GM19372 (cell line): ENCODE data around the gene SMG9.

Experiments used
- ATAC-seq: cut with Tn5 transposase; IDR thresholded peaks from one replicate; pipeline ENCODE4 v1.9.1; 2021; ENCODE audit warnings: mild to moderate bottlenecking, low read depth, moderate library complexity; ENCODE audit not compliant: unreplicated experiment

The SMG9 gene

DNA sequence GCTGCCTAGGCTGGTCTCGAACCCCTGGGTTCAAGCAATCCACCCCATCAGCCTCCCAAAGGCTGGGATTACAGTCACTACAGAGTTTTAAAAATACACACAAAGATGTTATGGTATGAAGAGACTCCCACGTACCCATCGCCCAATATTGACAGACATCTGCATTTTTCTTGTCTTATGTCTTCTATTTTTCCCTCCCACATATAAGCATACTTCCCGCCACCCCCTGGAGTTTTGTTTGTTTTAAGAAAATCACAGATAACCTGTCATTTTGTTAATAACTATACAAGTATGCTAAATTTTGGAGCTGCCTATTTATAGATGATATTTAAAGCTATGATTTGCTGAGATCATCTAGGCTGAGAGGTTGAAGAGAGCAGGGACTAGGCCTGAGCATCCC, 6.2 kb upstream of the SMG9 start:
- no peak for ATAC-seq

DNA sequence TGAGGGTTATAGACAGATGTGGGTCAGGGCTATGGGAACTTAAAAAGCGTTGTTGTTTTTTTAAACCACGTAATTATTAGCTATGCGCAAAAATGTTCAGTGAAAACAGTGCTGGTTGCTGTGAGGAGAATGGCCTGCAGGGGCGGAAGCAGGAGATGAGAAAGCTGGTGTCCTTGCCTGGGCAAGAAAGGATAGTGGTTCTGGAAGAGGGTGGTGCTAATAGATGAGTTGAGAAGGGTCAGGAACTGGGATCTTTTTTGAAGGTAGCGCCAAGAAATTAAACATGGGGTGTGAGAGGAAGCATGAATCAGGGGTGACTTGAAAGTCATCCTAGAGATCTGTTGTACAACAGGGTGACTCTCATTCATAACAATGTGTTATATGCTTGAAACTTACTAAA, 4.8 kb upstream of the SMG9 start:
- no peak for ATAC-seq

DNA sequence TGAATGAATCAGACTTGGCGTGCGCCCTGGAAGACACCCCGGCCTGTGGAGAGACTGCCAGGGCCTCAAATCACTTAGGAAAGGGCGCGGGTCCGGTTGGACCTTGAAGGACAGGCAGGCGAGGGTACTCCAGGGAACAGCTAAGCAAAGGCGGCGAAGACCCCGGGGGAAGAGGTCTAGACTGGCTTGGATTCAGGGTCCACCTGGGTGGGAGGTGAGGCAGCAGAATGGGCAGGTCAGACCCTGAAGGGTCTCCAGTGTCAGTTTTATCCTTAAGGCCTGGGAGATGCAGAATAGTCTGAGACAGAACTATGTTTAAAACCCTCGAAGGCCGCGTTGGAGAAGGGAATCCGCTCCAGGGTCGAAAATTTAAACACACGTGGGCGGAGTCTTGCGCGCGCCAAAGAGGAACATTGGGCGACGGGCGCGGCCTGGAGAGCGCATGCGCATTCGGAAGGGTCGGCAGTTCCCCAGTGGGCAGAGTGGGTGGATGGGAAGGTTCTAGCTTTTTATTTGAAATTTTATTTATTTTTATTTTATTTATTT, 567 bp upstream of the SMG9 start:
- ATAC-seq: peak; percentile 17

DNA sequence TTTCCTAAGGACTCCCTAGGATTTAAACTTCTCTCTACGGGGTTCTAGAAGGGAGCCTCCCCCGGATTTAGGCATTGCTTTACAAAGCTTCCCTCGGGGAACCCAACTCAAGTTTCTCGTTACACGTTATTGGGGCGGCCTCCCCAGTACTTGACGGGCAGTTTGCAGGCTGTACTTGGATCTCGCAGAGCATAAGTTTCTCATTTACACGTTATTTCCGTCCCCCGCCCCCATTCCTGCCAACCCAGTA, 584 bp downstream of the SMG9 start:
- ATAC-seq: no peak

DNA sequence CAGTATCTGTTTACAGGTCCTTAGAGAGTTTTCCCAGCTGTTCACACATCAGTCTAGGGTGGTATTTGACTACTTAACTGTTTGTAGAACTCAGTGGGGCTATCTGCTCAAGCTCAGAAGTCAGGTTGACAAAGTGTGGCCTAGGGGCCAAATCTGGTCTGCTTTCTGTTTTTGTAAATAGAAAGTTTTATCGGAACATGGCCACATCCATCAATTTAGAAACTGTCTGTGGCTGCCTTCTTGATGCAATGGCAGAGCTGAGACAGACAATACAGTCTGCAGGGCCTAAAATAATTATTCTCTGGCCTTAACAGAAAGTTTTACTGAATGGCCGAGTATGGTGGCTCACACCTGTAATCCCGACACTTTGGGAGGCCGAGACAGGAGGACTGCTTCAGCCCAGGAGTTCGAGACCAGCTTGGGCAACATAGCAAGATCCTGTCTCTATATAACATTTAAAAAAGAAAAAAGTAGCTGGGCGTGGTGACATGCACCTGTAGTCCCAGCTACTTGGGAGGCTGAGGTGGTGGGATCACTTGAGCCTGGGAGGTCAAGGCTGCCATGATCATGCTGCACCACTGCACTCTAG, 2.4 kb downstream of the SMG9 start:
- no peak for ATAC-seq

DNA sequence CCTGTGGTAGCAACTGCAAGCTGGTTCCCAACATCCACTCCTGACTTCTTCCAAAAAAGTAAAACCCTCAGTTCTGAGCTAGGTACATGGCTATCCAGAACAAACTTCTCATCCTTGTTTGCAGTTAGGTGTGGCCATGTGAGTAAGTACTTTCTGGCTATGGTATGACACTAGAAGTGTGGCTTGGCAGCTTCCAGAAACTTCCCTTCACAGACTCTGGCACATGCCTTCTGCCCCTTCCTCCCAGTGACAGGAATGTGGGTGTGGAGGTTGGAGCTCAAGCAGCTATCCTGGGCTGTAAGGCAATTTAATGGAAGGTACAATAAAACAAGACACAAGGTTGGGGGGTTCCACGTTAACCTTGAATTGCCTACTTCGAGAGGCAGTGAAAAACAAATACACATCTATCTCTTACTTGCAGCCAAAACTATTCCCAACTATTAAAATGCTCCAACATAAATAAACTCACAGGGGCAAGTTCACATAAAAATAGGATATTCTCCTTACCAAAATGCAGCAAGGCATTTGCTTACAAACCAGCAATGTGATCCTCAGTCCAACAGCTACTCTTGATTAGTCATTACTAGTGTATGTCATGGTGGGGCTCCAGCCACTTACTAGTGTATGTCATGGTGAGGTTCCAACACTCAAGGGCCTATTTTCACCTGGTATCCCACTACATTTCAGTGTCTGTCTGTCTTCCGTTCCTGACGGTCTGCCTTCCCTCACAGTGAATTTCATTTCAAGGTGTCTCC, 3.1 kb downstream of the SMG9 start:
- ATAC-seq: no peak

DNA sequence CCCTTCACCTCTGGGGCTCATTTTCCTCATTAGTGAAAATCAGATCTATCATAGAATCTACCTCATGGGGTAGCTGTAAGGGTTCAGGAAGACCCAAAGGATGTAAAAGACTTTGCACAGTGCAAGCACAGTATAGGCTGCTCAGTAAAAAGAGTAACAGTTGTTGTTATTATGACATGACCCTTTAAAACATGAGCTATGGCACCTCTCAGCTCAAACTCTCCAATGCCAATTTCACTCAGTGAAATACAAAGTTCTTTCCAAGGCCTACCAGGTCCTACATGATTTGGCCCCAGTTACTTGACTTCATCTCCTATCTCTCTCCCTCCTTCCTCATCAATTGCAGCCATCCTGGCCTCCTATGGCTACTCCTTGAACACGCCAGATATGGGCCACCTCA, 4.9 kb downstream of the SMG9 start:
- ATAC-seq: no peak

DNA sequence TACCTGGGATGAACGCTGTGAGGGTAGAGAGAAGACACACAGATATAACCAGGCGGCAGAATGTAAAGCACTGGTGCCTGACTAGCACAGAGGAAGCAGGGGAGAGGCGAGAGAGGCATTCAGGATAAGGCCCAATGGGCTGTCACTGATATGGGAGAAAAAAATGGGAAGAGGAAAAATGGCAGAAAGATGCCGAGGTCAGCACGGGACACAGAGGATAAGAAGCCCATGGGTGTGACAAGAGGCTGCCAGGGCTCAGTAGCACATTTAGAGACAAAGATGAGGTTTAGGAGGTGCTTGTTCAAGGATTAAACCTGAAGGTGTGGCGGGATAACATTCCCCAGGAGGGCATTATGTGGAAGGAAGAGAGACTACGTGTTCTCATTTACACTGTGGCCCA, 5.6 kb downstream of the SMG9 start:
- ATAC-seq: no peak

DNA sequence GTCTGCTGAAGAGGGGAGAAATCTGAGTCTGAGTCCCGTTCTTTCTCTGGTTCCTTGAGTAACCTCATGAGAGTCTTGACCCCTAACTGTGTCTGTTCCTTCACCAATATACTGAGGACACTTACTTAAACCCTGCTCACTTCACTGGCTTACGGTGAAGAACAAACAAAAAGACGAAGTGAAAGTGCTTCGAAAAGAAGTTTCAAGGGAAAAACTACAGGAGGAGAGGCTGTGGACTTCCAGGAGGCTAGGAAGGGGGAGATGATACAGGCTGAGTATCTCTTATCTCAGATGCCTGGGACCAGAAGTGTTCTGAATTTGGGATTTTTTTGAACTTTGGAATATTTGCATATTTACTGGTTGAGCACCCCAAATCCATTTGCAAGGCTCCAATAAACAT, 6.1 kb downstream of the SMG9 start:
- ATAC-seq: no peak

DNA sequence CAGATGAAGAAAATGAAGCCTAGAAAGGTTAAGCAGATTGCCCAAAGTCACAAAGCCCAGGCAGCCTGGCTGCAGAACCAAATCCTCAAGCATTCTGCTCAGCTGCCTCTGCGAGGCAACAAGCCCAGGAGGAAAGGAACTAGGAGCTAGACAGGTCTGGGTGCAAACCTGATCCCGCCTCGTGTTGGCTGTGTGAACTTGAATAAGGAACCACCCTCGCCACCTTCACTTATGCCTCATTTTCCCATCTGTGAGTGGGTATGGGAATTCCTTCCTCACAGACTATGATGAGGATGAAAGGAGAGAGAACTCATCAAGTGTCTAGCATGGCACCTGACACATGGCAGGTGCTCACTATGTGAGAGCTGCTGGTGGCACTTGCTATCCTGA, 6.6 kb downstream of the SMG9 start:
- no peak for ATAC-seq

DNA sequence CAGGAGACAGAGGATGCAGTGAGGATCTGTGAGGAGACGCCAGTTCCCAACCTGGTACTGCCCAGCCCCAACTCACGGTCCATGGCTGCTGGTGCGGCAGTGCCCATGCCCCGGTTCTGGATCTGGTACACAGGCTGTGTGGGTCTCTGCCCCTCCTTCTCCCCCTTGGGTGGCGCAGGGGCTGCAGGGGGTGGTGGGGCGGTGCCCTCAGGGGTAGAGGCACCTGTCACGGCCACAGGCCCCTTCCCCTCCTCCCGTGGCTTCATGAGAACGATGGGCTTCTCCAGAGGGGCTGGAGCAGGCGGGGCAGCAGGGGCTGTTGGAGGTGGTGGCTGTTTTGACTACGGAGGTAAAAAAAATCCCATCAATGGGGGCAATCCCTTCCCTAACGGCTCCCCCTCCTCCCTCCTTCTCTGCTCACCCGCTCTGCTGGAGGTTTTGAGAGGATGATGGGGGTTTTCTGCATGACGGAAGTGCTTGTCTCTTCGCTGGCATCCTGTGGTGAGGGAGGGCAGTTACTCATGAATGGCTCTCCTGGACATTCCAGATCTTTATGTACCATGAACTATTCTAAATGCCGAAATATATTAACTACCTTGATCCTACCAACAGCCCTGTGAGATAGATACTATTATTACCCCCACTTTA, 7.1 kb downstream of the SMG9 start:
- no peak for ATAC-seq

DNA sequence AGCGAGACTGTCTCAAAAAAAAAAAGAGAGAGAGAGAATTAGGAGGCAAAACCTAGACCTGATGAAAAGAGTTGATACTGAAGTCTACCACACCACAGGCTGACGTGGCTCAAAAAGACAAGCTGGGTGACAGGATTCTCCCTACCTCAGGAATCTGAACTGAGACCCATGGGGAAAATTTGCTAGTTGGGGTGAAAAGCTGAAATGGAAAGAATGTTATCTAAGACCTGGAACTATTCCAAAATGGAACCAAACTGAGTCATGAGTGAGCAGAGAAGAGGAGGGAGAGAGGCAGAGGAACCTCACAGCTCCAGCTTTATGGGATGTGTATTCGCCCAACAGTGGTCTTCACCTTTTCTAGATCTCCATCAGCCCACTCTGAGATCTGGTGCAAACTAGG, 11.7 kb downstream of the SMG9 start:
- ATAC-seq: no peak

DNA sequence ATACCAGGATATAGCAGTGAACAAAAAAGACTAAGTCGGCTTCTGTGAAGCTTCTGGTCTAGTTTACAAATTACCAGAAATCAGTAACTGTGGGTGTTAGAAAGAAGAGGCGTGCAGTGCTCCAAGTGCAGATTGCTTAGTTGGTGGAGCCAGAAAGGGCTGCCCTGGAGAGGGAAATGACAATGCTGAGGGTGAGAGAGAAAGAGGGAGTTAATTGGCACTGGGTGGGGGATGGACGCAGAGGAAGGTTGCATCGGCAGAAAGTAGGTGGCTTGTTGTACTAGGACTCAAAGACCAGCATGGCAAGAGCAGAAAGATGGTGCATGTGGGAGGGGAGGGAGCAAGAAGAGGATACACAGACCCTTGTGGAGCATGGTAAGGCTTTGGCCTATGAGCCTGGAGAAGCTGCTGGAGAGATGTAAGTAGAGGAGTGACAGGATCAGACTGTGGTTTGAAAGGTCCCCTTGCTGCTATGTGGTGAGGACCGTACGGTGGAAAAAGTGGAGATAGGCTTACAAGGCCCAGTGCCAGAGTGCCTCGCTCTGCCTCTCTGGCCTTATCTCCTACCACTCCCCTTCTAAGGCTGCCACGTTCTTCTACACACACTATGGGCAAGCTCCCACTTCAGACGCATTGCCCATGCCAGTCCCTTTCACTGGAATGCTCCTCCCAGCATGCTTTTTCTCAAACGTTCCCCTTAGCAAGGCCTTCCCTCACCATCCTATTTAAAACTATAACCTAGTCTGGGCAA, 13.5 kb downstream of the SMG9 start:
- ATAC-seq: no peak

DNA sequence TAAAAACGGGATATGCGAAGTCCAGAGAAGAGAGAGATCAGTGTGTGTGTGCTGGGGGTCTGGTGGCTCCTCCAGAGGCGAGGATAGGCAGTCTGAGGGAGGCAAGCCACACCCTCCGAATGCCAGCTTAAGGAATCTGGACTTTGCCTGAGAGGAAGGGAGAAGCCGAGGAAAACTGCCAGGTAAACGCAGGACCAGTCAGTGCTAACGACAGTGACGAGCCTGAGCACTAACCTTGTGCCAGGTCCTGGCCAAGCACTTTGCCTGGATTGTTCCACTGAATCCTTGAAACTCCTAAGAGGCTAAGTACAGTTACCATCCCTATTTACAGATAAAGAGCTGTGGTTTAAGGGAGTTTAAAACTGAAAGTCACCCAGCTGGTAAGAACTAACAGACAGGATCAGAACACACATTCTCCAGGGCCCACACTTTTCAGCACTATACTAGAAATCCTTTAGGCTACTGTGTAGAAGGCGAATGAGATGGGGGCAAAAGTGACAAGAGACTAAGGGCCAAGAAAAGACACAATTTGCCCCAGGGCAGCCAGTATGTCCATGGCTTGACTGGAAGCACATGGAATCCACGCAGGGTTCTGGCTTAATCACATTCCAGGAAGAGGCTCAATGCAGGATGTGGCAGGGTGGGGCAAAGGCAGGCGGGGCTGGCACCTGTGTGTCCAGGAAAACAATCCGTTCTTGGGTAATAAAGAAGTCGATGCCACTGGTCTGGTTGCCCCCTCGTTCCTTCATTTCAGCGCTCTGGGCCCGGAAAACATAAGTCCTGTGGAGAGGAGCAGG, 15.1 kb downstream of the SMG9 start:
- ATAC-seq: no peak

DNA sequence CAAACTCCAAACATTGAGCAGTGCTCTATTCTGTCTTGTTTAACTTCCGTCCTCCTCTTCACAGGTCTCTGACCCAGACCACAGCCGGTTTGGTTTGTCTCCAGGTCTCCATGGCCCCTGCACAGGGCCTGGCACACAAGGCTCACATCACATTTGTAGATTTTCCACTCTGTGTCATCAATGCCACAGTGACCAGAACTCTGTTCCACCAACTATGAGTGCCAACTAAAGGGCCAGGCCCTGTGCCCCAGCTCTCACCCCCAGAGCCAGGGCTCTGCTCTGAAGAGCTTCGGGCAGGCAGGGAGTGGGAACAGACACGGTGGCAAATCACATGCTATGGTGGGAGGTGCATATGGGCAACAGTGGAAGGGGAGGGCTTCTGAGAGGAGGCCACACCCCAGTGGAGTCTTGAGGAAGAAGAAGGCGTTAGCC, 16.0 kb downstream of the SMG9 start:
- no peak for ATAC-seq

DNA sequence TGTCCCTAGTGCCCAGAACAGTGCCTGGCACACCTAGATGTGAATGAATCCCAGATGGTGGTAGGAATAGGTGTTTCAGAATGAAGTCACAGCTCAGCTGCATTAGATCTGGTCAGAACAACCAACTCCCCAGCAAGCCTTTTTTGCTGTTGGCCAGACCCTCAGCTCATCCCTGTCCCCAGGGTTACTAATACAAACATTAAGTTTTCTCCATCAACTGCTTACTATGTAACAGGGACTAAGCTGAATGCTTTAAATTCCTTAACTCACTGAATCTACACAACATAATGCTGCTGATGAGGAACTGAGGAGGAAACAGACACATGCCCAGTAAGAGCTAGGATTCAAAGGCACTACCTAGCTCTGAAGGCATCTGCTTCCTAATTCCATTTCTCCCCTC, 18.8 kb downstream of the SMG9 start:
- ATAC-seq: no peak

DNA sequence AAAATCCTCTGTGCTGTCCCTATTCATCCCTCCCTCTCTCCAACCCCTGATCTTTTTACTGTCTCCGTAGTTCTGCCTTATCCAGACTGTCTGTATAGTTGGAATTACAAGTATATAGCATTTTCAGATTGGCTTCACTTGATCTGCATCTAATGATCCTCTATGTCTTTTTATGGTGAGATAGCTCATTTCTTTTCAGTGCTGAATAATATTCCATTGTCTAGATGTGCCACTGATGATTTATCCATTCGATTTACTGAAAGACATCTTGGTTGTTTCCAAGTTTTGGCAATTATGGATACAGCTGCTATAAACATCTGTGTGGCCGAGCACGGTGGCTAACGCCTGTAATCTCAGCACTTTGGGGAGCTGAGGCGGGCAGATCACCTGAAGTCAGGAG, 19.7 kb downstream of the SMG9 start:
- ATAC-seq: no peak

DNA sequence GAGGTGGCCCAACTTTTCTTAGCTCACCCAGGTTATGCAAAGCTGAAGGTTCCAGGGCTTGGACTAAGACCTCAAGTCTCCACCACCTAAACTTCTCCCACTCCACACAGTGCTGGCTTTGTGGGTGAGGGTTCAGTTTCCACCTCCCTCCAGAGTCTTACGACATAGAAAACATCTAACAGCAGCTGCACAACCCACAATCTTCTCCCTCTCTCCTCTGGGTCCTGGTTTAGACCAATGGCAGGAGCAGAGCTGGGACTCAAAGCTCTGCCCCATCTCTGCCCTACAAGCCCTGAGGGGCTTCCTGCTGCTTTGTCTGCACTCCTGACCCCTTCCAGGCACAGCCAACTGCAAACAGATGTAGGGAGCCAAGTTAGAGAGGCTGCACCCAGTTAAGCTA, 22.9 kb downstream of the SMG9 start:
- no peak for ATAC-seq

DNA sequence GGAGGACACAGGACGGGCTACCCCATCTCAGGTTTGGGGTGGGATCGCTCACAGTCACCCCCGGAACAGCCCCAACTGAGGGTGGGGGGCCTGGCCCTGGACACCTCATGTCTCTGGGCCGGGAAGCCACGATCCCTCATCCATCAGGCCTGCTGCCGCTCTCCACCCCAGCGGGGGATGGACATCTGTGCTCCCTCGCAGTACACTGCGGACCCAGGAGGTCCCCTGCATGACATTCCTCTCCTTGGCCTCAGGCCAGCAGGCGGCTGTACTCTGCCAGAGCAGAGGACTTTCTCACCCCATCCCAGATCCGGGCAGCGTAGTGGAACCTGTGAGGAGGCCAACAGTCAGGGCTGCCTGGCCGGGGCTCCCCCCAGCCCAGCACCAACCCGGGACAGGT, 23.4 kb downstream of the SMG9 start:
- ATAC-seq: no peak

DNA sequence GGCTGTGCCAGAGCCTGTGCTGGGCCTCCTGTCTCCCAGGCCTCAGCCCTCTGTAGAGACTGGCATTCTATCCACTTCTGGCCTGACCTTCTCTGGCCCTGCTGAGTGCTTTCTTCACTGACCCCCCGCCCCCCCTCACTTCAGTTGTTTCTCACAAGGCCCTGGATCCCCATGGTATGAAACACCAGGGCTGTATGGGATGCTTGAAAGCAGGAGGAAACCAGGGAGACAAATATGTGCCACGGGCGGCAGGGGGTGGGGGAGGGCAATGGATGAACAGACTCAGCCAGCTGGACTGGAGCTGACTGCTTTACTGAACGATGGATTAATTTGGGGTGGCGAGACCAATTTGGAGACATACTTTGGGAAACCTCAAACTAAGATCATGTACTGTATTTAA, 24.8 kb downstream of the SMG9 start:
- ATAC-seq: no peak

DNA sequence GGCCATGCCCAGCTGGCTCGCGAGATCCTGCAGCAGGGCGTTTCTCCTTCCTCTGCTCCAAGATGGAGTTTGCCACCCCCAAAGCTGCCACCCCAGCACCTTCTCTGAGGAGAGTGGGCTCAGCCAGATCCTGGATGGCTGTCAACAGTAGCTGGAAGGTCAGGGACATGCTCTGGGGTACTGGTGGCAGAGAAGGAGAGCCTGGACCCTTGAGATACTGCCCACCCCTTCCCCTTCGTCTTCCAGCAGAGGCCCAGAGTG, 27.2 kb downstream of the SMG9 start:
- no peak for ATAC-seq
